Suppressor macrophage treated with lipopolysaccharide for 1 hour (primary cell): ENCODE data around the gene PCDHB2.
"Not testable (repeated sequence)": the region's sequence is repeated elsewhere in the genome, so short reads cannot be mapped to it uniquely, and the experiment has no call there.

Experiments used
- DNase-seq, 3 donors: peaks; one replicate each; pipeline ENCODE4 v3.0.0-alpha.2; 2020 to 2022

PCDHB2 gene

GRCh38 chr5:141137346-141137745 is 42.9 kb downstream of the PCDHB2 start:
- not testable (repeated sequence) for DNase-seq
